ENCODE results near the gene GPR162.

DNA sequence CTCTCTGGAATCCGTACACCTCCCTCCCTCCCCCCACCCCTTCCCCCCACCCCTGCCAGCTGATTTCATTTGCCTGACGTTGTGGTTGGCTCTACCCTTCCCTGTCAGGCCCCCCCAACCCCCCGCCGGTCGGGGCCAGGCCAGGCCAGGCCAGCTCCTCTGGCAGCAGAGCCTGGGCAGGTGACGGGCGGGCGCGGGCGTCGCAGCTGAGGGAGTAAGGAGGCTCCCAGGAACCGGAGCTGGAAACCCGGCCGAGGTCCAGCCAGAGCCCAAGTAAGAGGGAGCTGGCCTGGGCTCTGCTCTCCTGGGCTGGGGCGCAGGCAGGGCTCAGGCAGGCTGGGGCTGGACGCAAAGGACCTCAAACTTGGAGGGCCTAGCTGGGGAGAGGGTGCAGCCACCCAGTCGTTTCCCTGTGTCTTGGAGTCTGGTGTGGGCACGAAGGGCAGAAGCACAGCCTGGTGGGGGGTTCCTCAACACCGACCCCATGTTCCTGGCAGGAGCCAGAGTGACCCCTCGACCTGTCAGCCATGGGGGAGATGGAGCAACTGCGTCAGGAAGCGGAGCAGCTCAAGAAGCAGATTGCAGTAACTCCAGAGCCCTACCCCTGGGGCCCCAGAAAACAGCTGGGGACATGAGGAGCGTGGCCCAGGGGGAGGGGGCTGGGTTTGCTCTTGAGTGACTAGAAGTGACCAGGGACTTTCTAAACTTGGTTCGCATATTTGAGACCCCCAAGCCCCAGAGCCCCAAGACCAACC lies 19.3 kb downstream of the GPR162 start, which contains the start of gene GNB3:
- no peak for TF ChIP-seq POLR2AphosphoS5 (IDR thresholded peaks at IDR 0.05)
- no peak for TF ChIP-seq RAD21 (conservative IDR thresholded peaks at IDR 0.05)
- TF ChIP-seq, protein P1, sequence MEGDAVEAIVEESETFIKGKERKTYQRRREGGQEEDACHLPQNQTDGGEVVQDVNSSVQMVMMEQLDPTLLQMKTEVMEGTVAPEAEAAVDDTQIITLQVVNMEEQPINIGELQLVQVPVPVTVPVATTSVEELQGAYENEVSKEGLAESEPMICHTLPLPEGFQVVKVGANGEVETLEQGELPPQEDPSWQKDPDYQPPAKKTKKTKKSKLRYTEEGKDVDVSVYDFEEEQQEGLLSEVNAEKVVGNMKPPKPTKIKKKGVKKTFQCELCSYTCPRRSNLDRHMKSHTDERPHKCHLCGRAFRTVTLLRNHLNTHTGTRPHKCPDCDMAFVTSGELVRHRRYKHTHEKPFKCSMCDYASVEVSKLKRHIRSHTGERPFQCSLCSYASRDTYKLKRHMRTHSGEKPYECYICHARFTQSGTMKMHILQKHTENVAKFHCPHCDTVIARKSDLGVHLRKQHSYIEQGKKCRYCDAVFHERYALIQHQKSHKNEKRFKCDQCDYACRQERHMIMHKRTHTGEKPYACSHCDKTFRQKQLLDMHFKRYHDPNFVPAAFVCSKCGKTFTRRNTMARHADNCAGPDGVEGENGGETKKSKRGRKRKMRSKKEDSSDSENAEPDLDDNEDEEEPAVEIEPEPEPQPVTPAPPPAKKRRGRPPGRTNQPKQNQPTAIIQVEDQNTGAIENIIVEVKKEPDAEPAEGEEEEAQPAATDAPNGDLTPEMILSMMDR (IDR thresholded peaks at IDR 0.05; ENCODE audit: poor library complexity, severe bottlenecking): no peak
- TF ChIP-seq, protein P2, sequence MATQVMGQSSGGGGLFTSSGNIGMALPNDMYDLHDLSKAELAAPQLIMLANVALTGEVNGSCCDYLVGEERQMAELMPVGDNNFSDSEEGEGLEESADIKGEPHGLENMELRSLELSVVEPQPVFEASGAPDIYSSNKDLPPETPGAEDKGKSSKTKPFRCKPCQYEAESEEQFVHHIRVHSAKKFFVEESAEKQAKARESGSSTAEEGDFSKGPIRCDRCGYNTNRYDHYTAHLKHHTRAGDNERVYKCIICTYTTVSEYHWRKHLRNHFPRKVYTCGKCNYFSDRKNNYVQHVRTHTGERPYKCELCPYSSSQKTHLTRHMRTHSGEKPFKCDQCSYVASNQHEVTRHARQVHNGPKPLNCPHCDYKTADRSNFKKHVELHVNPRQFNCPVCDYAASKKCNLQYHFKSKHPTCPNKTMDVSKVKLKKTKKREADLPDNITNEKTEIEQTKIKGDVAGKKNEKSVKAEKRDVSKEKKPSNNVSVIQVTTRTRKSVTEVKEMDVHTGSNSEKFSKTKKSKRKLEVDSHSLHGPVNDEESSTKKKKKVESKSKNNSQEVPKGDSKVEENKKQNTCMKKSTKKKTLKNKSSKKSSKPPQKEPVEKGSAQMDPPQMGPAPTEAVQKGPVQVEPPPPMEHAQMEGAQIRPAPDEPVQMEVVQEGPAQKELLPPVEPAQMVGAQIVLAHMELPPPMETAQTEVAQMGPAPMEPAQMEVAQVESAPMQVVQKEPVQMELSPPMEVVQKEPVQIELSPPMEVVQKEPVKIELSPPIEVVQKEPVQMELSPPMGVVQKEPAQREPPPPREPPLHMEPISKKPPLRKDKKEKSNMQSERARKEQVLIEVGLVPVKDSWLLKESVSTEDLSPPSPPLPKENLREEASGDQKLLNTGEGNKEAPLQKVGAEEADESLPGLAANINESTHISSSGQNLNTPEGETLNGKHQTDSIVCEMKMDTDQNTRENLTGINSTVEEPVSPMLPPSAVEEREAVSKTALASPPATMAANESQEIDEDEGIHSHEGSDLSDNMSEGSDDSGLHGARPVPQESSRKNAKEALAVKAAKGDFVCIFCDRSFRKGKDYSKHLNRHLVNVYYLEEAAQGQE (IDR thresholded peaks at IDR 0.05; ENCODE audit: borderline replicate concordance): no peak
- no peak for TF ChIP-seq TAF1 (IDR thresholded peaks at IDR 0.05; ENCODE audit: low read depth)

Measured in neural cell (in vitro differentiated cells).